ENCODE measurements around the gene KRTAP2-4. TPM values are rescaled to one million over a fixed set of nuclear protein-coding genes. Genes with fewer than 3 reads are reported as not detected.
"Not testable (repeated sequence)": the region's sequence is repeated elsewhere in the genome, so short reads cannot be mapped to it uniquely, and the experiment has no call there.

Gene KRTAP2-4
- total RNA-seq: not detected

GRCh38 chr17:41065829-41066624 is at the start of gene KRTAP2-4:
Gene KRTAP2-4 (minus strand): TSS chr17:41065879. CDS start chr17:41065845, 34 bp downstream.
- DNase-seq (ENCODE audit: low spot score): no peak
- TF ChIP-seq CTCF (IDR thresholded peaks at IDR 0.05): no peak
- no peak for ATAC-seq (ENCODE audit: low FRiP score)

GRCh38 chr17:41111151-41111885 is 45.6 kb upstream of the KRTAP2-4 start:
- DNase-seq (ENCODE audit: low spot score) (no peak), ATAC-seq (ENCODE audit: low FRiP score) (no peak)
- TF ChIP-seq CTCF (IDR thresholded peaks at IDR 0.05): no peak

GRCh38 chr17:41108728-41109386 is 43.2 kb upstream of the KRTAP2-4 start:
- ATAC-seq (ENCODE audit: low FRiP score); DNase-seq (ENCODE audit: low spot score): not testable (repeated sequence)

GRCh38 chr17:41107941-41108450 is 42.3 kb upstream of the KRTAP2-4 start:
- no peak for TF ChIP-seq CTCF (IDR thresholded peaks at IDR 0.05)
- no peak for DNase-seq (ENCODE audit: low spot score)
- ATAC-seq (ENCODE audit: low FRiP score): no peak

- not testable (repeated sequence) for ATAC-seq (ENCODE audit: low FRiP score); DNase-seq (ENCODE audit: low spot score)
Observed at GRCh38 chr17:41105347-41105746, 39.7 kb upstream of the KRTAP2-4 start, which contains the start of gene KRTAP4-9. Gene KRTAP4-9 (plus strand): TSS chr17:41105389. CDS start chr17:41105389, 0 bp downstream.

- not testable (repeated sequence) for DNase-seq (ENCODE audit: low spot score); ATAC-seq (ENCODE audit: low FRiP score)
Observed at GRCh38 chr17:41104386-41105038, 38.8 kb upstream of the KRTAP2-4 start.

GRCh38 chr17:41103896-41104295 is 38.2 kb upstream of the KRTAP2-4 start:
- ATAC-seq (ENCODE audit: low FRiP score): no peak
- TF ChIP-seq CTCF (IDR thresholded peaks at IDR 0.05): no peak
- no peak for DNase-seq (ENCODE audit: low spot score)

All from omental fat pad (tissue), 4 donors.